NOMO-1 treated with DMSO at 0.1 percent for 48 hours (cell line): ENCODE data around the gene KY.

Source experiments
- DNase-seq: peaks from one replicate; lab custom pipeline; 2025; ENCODE audit not compliant: unreplicated experiment; lab: John Stamatoyannopoulos, UW

The KY gene

DNA sequence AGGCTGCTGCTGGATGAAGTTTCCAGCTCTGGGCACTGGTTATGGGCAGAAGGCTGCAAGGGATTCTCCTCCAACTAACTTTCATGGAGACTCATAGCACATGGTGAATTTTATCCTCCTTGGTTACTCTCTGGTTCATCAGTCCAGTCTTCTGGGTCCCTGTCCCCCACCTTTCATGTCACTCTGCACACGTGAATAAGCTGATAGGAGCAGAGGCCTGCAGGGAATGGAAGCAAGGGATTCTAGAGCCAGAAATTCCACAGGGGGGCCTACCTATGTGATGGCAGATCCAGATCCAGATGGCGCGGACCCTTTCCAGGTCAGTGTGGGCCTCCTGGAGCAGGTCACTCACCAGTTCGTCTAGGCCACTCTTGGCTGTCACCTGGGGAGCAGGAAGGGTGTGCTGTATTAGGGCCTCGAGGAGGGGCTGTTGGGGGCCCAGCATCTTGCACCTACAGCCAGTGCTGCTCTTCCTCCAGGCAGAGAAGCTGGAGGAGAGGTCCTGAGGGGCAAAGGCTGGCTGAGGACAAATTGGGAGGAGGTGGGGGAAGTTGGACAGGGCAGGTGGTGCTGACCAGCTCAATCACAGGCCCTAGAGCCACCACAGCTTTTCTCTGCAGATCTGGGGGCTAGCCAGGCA lies 30.2 kb downstream of the KY start:
- DNase-seq, result no peak

DNA sequence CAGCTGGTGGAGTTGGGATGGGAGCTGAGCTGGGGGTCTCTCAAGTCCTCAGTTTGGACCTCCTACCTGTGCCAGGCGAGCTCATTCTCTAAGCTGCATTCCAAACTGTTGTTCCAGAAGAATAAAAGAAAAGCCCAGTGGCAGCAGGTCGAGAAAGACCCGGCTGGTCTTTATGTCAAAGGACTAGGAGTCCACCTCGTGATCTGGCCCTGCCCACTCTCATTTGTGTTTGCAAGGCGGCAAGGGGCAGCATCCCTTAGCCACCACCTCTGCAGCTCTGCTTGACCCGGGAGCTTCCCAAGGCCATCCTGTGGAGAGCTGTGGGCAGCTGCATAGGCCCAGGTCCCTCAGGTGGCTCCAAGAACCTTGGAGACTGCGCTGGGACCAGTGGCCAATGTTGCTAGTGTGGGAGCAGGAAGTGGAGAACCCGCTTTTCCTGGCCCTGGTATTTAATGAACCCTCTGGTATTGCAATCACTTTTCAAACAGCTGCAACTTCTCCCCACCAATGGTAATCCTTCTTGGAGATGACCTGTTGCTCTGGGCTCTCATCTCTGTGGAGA lies 30.9 kb downstream of the KY start:
- DNase-seq, result no peak

DNA sequence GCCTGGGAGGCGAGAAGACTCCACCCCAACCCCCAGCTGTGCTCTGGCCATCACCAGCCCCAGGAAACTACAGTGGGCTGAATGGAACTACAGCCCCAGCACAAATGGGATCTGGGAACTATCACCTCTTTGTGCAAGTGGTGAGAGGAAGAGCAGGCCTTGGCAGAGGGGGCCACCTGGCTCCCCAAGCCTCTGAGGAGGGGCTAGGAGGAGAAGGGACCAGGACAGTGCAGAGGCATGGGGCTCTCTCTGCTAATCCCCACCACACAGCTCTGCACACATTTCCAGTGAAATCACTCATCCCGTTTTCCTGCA lies 31.6 kb downstream of the KY start:
- no peak for DNase-seq

DNA sequence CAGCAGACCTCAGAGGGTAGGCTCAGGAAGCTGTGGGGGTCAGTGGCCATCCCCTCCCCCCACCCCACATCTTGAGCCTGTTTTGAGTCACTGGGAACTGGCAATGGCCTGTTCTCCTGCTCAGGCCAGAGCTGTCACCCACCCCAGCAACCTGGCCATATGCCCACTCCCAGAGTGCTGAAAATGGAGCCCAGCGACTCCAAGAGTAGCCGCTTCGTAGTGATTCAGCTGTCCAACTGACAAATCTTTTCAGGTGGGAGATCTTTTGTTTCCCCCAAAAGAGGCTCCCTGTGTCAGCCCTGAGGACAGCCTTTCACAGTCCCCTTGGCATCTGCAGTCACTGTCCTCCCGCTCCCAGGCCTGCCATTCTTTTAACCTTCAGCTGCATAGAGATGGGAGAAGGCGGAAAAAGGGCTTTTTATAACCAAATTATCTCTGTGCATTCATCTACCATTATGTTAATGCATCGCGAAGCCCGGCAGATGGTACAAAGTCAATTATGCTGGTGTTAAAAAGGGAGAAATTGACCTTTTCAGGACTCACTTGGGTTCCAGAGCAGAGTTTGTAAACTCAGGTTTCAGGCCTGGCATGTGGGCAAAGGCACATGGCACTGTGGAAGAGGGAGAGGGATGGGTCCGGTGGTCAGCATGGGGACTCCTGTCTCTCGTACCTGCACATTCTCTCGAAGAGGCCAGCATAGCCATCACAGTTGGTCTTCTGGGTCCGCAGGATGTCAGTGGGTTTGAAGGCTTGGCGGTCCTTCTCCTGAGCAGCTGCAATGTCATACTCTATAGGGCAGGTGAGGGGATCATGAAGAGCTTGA lies 32.1 kb downstream of the KY start:
- no peak for DNase-seq

DNA sequence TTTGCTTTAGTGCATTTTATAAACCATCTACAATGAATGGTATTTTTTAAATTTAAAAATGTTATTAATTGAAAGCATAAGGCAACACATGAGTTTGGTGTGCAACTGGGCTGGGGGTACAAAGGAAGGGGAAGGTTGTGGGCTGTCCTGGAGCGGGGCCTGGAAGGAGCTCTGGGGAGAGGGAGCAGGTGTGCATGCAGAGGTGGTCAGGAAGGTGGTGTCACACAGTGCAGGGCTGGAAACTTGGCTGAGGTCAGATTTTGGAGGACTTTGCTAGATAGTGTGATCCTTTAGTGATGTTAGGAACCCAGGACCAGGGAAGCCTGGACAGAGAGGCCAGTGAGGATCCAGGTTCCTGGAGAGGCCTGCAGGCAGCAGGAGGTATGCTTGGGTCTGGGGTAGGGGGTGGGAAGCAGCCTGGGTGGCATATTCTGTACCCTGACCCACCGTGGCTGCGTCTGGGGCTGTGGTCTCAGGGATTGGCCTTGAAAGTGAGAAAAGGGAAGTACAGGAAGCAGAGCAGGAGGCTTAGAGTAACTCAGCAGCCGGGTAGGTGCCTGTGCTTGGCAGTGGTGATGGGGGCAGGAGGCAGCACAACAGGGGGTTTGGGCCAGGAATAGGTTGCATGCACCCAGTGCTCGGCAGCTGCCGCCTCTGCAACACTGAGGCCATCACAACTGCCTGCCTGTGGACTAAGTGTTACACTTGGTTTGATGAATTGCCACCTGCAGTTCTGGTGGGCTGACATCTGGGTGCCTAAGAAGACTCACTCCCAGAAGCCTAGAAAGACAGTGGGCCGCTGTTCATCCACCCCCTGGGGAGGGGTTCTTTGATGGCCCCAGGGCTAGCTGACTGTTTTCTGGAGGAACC lies 33.0 kb downstream of the KY start:
- no peak for DNase-seq

DNA sequence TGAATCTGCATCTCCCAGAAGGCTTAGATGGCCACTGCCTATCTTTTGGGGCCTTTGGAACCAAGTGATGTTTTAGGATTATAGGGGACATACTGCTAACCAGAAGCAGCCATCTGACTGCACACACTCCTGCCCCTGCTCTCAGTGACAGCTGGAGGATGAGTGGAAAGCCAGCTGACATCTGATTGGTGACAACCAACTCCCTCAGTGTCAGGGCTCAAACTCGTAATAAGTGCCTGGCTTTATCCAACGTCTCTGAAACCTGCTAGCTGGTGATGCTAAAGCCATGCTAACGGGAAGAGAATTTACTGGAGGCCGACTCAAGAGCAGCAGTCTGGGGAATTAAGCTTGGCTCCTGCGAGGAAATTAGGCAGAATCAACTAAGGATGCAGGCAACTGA lies 35.1 kb downstream of the KY start:
- DNase-seq, result no peak

DNA sequence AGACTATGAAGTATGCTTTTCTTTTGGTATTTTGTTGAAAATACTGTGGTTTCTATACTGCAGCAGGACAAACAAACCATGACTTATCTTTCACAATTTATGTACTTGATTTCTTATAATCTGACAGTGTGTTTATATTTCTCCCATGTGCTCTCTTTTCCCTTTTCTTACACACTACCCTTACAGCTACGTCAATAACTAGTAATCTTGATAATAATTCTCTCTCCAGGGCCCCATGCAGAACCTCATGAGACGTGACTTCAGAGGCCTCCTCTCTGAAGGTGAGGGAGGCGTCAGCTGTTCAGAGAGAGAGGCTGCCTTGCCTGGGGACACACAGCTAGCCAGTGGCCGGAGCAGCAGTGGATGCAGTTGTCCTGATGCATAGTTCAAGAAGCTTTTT lies 35.9 kb downstream of the KY start:
- no peak for DNase-seq

DNA sequence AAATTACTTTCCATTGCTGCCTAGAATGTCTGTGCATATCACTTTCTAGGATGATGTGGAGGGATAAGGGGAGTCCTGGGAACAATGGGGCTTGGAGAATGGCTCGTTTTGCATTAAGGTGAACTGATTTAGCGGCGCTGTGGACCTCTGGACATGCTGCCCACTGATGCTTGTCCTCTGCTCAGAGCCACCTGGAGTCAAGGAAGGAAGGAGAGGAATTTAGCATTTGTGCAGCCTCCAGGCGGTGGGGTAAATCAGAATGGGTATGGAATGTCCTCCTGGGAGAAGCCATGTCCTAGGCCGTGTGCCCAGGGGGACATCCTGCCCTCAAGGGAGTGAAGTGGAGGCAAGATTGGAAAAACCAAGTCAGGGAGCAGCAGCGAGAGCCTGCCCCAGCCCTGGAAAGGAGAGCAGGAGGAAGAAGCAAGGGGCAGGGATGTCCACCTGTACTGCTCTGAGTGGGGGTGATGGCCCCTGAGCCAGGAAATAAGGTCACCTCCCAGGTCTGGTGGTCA lies 37.8 kb downstream of the KY start:
- no peak for DNase-seq

DNA sequence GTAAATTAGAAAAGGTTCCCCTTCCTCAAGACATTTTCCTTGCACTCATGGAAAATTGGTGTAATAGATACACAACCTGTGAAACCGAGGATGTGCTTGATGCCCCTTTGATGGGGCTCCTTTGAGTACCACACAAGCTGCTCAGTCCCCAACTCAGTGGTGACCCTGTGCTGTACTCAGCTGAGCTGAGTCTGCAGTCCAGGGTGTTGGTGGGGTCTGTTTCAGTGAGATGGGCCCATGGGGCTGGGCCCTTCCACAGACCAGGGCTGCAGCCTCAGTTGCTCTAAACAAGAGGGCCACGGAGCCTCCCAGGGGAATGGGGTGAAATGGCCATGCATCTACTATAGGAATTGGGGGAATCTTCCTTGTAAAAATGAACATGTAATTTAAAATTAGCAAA lies 39.3 kb downstream of the KY start:
- DNase-seq, result no peak

DNA sequence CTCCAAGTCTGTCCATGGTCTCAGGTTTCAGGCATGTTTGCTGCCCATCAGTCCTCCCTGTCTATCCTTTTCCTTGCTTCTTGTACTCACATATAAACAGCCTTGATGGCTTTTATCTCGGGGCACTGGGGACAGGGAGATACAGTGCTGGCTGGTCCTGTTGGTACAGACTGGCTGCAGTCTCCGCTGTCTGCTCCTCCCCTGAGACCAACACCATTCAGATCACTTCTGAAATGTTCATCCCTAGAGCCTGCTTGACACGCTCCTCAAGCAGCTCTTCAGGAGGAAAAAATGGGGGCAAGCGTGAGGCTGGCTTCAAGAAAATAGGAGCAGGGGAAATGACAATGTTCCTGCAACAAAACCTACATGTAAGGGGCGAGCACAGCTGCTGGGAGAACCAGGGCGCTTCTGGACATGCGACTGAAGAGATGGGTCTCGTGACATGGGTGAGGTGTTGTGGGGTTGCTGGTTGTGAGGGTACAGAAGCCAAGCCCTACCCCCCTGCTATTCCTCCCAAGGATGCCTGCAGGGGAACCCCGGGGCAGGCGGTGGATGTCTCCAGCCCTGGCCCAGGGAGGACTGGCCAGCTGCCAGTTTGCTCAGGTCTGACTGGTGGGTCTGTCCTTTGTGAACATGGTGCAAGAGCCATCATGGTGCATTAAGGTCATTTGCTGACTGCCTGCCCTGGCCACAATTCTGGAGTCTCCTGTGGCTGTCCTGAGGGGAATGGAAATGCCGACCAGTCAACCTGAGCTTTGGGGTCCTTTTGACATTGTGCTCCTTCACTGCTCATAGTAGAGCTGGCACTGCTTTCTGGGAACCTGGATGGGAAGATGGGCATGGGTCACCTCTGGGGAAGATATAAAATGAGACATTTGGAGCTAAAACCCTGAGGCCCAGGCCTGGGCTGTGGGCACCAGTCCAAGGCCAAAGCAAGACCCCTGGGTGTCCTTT lies 40.1 kb downstream of the KY start:
- no peak for DNase-seq

DNA sequence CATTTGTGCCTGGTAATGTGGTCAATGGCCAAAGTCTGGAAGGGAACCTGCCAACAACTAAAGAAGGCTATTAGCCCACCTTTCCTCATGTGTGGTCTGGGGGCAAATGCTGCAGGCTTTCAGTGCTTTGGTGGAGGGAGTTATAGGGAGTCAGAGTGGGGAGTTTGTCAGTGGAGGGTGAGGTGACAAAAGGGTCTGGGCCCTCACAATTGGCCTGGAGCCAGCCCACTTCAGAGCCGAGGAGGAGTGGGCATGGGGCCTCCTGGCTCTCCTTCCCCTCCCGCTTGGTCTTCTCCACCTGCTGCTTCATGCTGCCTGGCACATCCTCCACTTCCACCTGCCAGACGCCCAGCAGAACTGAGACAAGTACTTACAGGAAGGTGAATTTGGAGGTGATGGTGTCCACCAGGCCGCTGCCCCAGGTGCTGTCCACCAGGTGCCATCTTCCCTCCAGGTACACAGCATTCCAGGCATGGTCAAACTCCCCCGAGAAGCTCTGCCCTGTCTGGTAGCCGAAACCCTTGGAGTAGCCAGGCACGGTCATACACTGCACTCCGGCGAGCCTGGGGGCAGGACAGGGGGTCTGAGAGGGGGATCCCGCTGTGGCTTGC lies 40.9 kb downstream of the KY start:
- no peak for DNase-seq

DNA sequence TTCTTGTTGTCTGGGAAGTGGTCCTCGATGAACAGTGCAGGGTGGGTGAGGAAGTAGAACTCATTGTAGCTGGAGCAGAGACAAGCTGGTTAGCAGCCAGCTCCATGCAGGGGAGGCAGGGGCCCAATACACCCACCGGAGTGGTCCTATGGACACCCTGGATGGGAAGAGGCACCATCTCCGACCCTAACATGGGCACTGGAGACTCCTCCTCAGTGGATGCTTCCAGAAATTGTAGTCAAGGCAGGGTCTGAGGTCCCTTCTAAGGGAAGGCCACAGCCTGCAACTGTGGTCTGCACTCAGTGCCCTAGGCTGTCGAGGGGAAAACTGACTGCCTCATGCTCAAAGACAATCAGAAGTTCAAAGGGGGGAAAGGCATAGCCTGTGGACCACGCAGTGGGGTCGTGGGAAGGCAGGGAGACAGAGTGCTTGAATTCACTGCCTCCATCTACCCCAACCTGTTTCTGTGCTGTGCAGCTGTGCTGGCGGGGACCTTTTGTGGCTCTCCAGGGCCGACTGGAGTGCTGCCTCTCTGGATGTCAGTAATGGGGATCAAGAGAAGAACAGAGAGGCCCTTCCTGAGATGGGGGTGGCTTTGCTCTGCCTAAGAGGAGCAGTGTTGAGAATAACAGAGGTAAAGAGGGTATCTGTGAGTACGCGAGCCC lies 41.9 kb downstream of the KY start:
- DNase-seq, result no peak

DNA sequence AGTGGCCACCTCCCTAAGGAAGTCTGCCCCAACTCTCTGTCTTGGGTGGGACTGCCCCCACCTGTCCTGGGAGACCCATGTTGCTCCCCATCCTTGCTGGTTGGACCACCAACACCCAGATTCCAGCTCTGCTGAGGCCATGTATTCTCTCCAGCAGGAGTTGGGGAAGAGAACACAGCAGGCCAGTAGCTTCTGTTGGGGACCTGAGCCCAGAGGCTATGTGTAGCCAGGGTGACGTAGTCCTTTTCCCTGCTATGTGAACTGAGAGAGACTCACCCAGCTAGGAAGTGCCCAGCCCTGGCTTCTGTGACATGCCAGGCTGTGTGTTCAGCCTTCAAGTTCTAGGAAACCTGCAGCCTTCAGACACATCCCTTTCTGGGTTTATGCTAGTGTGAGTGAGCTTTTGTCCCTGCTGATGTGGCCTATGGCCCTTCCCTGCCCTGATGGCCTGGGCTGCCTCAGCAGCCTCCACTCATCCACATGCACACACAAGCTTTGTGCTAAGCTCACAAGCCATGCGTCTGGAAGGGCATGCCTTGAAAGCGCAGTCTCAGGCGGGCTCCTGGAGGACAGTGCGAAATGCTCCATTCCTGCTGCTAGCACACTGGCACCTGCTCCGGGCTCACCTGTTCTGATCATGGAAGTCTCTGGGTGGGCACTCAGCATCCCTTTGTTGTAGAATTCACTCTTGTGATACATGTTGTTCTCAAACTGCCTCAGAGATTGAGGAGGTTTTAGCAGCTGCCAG lies 42.6 kb downstream of the KY start:
- DNase-seq, result no peak

DNA sequence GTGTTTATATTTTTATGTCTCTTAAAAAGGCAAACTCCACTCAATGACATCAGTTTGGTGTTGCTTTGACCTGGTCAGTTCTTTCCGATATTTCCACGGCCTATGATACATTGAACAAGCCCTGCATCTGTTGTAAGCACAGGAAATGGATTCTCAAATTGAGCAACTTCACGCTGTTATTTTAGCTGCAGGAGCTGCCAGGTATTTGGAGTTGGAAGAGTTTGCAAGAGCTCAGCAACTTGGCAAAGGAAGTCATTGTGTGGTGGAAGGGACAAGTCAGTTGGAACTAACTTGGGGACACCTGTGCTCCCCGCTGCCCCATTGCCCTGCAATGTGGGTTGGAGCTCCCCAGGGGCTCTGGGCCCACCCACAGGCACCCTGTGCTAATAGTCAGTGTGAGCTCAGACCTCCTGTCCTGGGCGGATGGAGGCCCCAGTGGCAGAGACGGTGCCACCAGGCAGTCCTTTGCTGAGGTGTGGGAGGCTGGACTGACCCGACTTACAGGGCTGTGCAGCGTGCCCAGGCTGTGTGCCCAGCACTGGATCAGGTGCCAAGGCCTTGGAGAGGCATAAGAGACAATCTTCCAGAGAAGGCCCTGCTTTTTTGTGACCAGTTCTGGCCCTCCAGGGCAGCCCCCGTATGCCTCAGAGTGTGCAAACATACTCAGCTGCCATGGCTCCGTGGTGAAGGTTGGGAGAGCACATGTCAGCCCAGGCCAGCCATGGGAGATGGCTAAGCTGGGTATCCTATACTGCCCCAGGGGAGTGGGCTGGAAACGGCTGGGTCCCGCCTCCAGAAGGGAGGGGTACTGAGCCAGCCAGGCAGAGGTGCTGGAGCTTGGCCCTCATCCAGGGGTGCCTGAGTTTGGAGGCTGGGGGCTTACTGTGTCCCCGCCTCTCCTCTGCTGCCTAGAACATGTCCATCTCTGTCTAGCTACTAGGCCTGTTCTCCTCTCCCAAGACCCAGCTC lies 43.5 kb downstream of the KY start:
- DNase-seq, result peak; percentile 41

DNA sequence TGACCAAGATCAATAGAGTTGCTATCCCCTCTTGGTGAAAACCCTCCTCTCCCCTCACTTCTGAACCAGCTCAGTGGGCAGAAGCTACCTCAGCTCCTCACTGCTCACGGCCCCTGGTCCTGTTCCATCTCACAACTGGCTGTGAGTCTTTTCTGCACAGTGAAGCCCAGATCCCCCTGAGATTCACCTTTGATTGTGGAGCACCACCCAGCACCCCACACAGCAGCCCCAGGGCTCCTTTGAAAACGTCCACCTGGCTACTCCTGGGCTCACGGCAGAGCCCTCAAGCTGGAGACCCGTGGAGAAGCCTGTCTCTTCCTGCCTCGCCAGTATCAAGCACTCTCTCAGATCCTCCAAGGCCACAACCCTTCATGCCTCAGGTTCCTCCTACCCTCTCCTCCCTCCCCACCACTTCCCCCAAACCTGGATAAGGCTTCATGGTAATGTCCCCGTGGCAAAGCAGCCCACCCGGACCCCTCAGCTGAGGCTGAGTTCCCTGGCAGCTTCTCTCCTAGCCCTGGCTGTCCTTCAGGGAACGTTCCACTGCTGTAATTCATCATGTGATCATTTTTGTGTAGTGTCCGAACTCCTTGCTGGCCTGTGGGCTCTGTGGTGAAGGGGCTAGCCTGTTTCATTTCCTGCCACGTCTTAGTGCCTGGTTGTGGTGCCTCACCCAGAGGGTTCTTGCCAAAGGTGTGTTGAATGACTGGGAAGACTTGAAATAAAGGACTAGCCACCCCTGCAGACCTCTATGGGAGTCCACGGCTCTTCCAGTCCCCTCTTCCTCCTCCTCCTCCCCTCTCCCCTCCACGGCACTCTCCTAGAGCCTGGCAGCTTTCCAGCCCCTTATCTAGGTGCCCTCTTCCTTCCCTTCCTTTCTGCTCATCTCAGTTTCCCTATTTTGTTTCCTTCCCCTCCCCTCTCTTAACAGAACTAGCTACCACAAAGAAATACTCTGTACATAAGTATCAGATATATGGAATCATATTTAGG lies 44.5 kb downstream of the KY start:
- DNase-seq, result peak; percentile 62

DNA sequence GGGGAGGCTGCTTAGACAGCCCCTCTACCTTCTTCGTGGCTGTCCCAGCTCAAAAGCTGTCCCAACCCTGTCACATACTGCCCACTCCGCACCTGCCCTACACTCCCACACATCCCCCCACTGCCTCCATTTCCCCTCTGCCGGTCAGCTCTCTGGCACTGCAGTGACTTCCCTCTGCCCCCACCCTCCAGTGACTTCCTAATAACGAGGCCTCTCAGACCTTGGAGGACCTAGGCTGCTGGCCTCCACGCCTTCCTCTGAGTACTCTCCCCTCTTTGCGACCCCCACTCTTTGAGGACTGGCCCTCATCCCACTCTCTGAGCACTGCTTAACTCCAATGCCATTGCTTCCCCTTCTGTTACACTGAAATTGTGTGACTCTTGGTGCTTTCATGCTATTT lies 45.3 kb downstream of the KY start:
- DNase-seq, result no peak
